Mesenchymal stem cell (in vitro differentiated cells and primary cell): ENCODE data around the gene PYROXD2.

Experiments
- DNase-seq: peaks from one replicate; pipeline ENCODE4 v3.0.0-alpha.2; 2013
- H2AFZ ChIP-seq: one replicate; pipeline ENCODE4 v1.6.1; 2013; ENCODE audit warnings: low read depth, mild to moderate bottlenecking, control low read depth, inconsistent platforms, low read length, moderate library complexity
- H2AK5ac ChIP-seq: 2 replicates; pipeline ENCODE4 v1.6.1; 2013; ENCODE audit warnings: low read length, moderate library complexity, mild to moderate bottlenecking, inconsistent platforms; ENCODE audit not compliant: severe bottlenecking
- H2BK120ac ChIP-seq: one replicate; pipeline ENCODE4 v1.6.1; 2013; ENCODE audit warnings: low read depth, mild to moderate bottlenecking, inconsistent platforms, low read length, moderate library complexity
- H2BK12ac ChIP-seq, 2 experiments: one replicate each; pipeline ENCODE4 v1.6.1; 2013; ENCODE audit warnings: inconsistent platforms in 2 of 2, low read length in 2 of 2, mild to moderate bottlenecking in 2 of 2, moderate library complexity in 2 of 2, control low read depth in 1 of 2
- H2BK15ac ChIP-seq: one replicate; pipeline ENCODE4 v1.6.1; 2013; ENCODE audit warnings: mild to moderate bottlenecking, low read depth, inconsistent platforms; ENCODE audit not compliant: poor library complexity, severe bottlenecking
- H2BK5ac ChIP-seq: 2 replicates; pipeline ENCODE4 v1.6.1; 2013; ENCODE audit warnings: low read depth, mild to moderate bottlenecking, low read length, control low read depth, inconsistent platforms; ENCODE audit not compliant: poor library complexity, severe bottlenecking
- H3K14ac ChIP-seq, 2 experiments: one replicate each; pipeline ENCODE4 v1.6.1; 2013; ENCODE audit warnings: inconsistent platforms in 2 of 2, low read length in 2 of 2, control low read depth in 1 of 2, mild to moderate bottlenecking in 1 of 2, moderate library complexity in 1 of 2
- H3K18ac ChIP-seq, 2 experiments: one replicate each; pipeline ENCODE4 v1.6.1; 2013; ENCODE audit warnings: inconsistent platforms in 2 of 2, low read length in 2 of 2, control low read depth in 1 of 2, low read depth in 1 of 2, mild to moderate bottlenecking in 1 of 2
- H3K23ac ChIP-seq, 2 experiments: one replicate each; pipeline ENCODE4 v1.6.1; 2013; ENCODE audit warnings: inconsistent platforms in 2 of 2, low read length in 2 of 2, mild to moderate bottlenecking in 2 of 2, moderate library complexity in 2 of 2, control low read depth in 1 of 2
- H3K27ac ChIP-seq: 2 replicates; pipeline ENCODE4 v1.5.1; 2013; ENCODE audit warnings: mild to moderate bottlenecking, moderate library complexity, low read length, control low read depth, inconsistent platforms; ENCODE audit not compliant: poor library complexity, severe bottlenecking
- H3K27me3 ChIP-seq, 2 experiments: 2 replicates each; pipeline versions ENCODE4 v1.6.1 to v1.7.0; 2013; ENCODE audit warnings: low read length in 2 of 2, mild to moderate bottlenecking in 2 of 2, moderate library complexity in 2 of 2, control low read depth in 1 of 2, inconsistent platforms in 1 of 2; ENCODE audit not compliant: control insufficient read depth in 1 of 2, insufficient read depth in 1 of 2
- H3K36me3 ChIP-seq, 2 experiments: 2 replicates each; pipeline versions ENCODE4 v1.6.1 to v1.7.0; 2013; ENCODE audit warnings: low read length in 2 of 2, control low read depth in 1 of 2, inconsistent platforms in 1 of 2, low read depth in 1 of 2, mild to moderate bottlenecking in 1 of 2; ENCODE audit not compliant: insufficient read depth in 2 of 2, control insufficient read depth in 1 of 2
- H3K4ac ChIP-seq, 2 experiments: one replicate each; pipeline ENCODE4 v1.6.1; 2013; ENCODE audit warnings: inconsistent platforms in 2 of 2, low read length in 2 of 2, mild to moderate bottlenecking in 2 of 2, moderate library complexity in 2 of 2, control low read depth in 1 of 2, low read depth in 1 of 2
- H3K4me1 ChIP-seq: 2 replicates; pipeline ENCODE4 v1.6.1; 2013; ENCODE audit warnings: low read depth, low read length, control low read depth; ENCODE audit not compliant: control insufficient read depth, insufficient read depth
- H3K4me2 ChIP-seq: 2 replicates; pipeline ENCODE4 v1.6.1; 2013; ENCODE audit warnings: low read length, mild to moderate bottlenecking, inconsistent platforms; ENCODE audit not compliant: poor library complexity, severe bottlenecking
- H3K4me3 ChIP-seq, 2 experiments: 2 replicates each; pipeline versions ENCODE4 v1.5.1 to v1.7.0; 2013; ENCODE audit warnings: low read length in 2 of 2, mild to moderate bottlenecking in 2 of 2, control low read depth in 1 of 2, low read depth in 1 of 2; ENCODE audit not compliant: insufficient read depth in 1 of 2
- H3K79me1 ChIP-seq: replicated peaks from 2 replicates; pipeline ENCODE4 v1.6.1; 2013; ENCODE audit warnings: mild to moderate bottlenecking, control low read depth, low read length, inconsistent platforms; ENCODE audit not compliant: poor library complexity, severe bottlenecking
- H3K9ac ChIP-seq: 2 replicates; pipeline ENCODE4 v1.7.0; 2013; ENCODE audit warnings: mild to moderate bottlenecking, low read length, moderate library complexity
- H3K9me3 ChIP-seq: 2 replicates; pipeline ENCODE4 v1.7.0; 2013; ENCODE audit warnings: mild to moderate bottlenecking, low read length; ENCODE audit not compliant: control insufficient read depth
- H4K8ac ChIP-seq: one replicate; pipeline ENCODE4 v1.6.1; 2013; ENCODE audit warnings: inconsistent platforms, mild to moderate bottlenecking, low read length, moderate library complexity
- H4K91ac ChIP-seq: one replicate; pipeline ENCODE4 v1.6.1; 2013; ENCODE audit warnings: mild to moderate bottlenecking, low read length, inconsistent platforms
- WGBS: methylation state at CpG from one replicate; pipeline ENCODE4 v1.1.7; 2013; ENCODE audit warnings: mixed read lengths; 5-methylcytosine and 5-hydroxymethylcytosine counted together

The PYROXD2 gene

DNA sequence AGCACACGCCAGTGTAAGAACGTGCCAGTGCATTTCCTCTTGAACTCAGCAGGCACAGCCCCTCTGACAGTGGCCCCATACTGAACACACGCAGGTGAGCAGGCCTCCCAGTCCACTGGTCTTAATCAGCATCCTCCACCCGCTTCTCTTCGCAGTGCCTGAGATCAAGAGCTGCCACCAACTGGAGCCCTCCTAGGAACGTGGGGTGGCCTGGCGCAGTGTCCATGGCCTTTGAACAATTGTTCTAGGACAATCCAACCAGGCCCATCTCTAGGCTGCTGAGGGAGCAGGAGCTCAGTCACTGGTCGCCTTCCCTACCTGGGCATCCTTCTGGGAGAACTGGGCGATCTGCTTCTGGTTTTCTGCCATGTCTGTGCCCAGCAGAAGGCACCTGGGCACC lies 15.2 kb downstream of the PYROXD2 start:
- no peaks in the 10 kb centered on the region for H3K9me3 ChIP-seq
- no peak overlapping the region for H2BK15ac ChIP-seq
- H3K36me3 ChIP-seq: peaks cover 26 to 36% of the 10 kb centered on the region in 2 experiments
- H2BK5ac ChIP-seq: no peak overlapping the region
- no peak overlapping the region for H2BK12ac ChIP-seq
- H3K4ac ChIP-seq: no peak overlapping the region
- no peaks in the 10 kb centered on the region for H3K27me3 ChIP-seq
- WGBS: 95% methylated on average over 9 of the region's 9 CpGs
- peaks cover 3% of the 10 kb centered on the region for H3K4me1 ChIP-seq
- no peak overlapping the region for H2BK120ac ChIP-seq
- no peak overlapping the region for H3K4me3 ChIP-seq
- H4K8ac ChIP-seq: no peak overlapping the region
- no peak overlapping the region for H3K9ac ChIP-seq
- no peak overlapping the region for H3K18ac ChIP-seq
- no peak for DNase-seq
- H3K79me1 ChIP-seq: peaks cover 2% of the 10 kb centered on the region
- H3K23ac ChIP-seq: no peak overlapping the region
- H2AFZ ChIP-seq: no peak overlapping the region
- no peak overlapping the region for H3K27ac ChIP-seq
- H3K14ac ChIP-seq: no peak overlapping the region
- no peak overlapping the region for H2AK5ac ChIP-seq
- H4K91ac ChIP-seq: no peak overlapping the region
- no peak overlapping the region for H3K4me2 ChIP-seq

DNA sequence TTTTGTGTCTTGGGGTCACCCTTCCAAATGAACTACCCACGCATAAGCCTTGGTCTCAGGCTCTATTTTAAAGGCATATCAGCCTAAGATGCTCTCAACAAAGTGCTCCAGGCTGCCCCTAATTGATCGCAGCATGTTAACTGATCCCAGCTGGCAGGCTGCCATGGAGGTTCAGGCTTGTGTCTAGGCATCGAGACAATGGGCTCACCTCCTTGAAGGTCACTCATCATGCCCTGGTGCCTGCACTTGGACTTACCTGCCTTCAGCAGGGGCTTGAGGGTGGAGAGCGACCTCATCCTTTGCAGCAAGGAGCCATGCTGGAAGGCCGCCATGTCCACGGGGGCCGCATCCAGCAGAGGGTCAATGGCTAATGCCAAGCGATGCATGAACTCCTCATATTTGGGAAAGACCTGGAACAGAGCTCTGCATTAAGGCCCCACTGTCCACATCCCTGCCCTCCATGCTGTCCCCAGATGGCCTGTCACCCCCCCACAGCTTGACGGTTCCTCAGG lies 17.8 kb downstream of the PYROXD2 start:
- no peak overlapping the region for H4K8ac ChIP-seq
- no peak overlapping the region for H2BK15ac ChIP-seq
- no peak overlapping the region for H3K27ac ChIP-seq
- H3K23ac ChIP-seq: no peak overlapping the region
- no peak overlapping the region for H2AK5ac ChIP-seq
- no peak overlapping the region for H3K9ac ChIP-seq
- WGBS: 99% methylated on average over 9 of the region's 9 CpGs
- no peak overlapping the region for H4K91ac ChIP-seq
- DNase-seq: no peak
- H3K14ac ChIP-seq: no peak overlapping the region
- no peak overlapping the region for H3K18ac ChIP-seq
- no peak overlapping the region for H2BK5ac ChIP-seq
- H3K4ac ChIP-seq: no peak overlapping the region
- peaks cover 3% of the 10 kb centered on the region for H3K4me1 ChIP-seq
- no peaks in the 10 kb centered on the region for H3K79me1 ChIP-seq
- H3K4me2 ChIP-seq: no peak overlapping the region
- no peaks in the 10 kb centered on the region for H3K9me3 ChIP-seq
- no peaks in the 10 kb centered on the region for H3K27me3 ChIP-seq
- H3K36me3 ChIP-seq: peaks cover 27 to 40% of the 10 kb centered on the region in 2 experiments
- no peak overlapping the region for H2BK12ac ChIP-seq
- H2AFZ ChIP-seq: no peak overlapping the region
- H2BK120ac ChIP-seq: no peak overlapping the region
- no peak overlapping the region for H3K4me3 ChIP-seq

DNA sequence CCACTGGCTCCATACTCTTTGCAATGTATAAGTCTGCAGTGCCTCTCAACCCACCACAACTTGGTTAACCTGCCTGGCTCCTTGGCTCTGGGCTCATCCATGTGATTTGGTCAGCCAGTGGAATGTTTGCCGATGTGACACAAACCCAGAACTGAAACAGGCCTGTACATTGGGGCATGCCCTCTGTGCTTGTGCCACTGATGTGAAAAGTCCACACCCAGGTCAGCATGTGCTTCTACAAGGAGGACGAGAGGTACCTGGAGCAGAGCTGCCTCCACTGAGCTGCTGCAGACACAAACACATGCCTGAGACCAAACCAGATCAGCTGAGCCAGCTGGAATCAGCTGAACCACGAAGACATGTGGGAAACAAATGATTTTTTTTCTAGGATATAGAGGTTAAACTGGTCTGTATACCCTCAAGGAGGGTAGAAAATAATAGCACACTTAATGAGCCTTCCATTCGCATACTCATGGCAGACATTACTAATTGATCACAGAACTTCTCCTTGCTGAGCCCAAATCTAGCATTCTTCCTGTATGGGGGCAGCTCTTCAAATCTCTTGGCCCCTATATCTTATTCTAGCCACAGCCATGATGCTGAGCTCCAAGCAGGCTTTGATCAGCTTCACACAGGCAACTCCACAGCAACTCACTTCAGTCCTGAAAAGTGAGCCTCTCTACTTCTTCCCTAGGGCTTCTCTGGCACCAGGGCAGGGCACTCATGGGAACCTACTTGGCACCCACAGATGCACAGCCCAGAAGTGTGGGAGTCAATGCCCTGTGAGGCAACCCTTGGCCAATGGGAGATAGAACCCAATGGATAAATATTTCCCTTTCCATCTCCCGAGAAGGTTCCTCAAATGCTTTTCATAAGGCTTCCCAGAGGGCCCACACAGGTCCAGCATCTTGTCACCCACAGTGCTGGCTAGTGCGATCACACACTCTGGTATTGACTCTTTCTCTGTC lies 18.6 kb downstream of the PYROXD2 start:
- Histone ChIP-seq H2BK120ac (no peak overlapping the region), H2BK12ac (no peak overlapping the region), H3K27me3 (no peaks in the 10 kb centered on the region), H3K9me3 (no peaks in the 10 kb centered on the region), H3K4me3 (no peak overlapping the region), H2AK5ac (no peak overlapping the region), H3K4me2 (no peak overlapping the region), H3K9ac (no peak overlapping the region), H3K23ac (no peak overlapping the region), H4K8ac (no peak overlapping the region), H2BK5ac (no peak overlapping the region), H4K91ac (no peak overlapping the region), H3K79me1 (no peaks in the 10 kb centered on the region), H3K27ac (no peak overlapping the region), H2BK15ac (no peak overlapping the region), H3K4me1 (peaks cover 3% of the 10 kb centered on the region), H3K14ac (no peak overlapping the region), H3K18ac (no peak overlapping the region), H3K36me3 (peaks cover 27 to 44% of the 10 kb centered on the region in 2 experiments), H2AFZ (no peak overlapping the region), H3K4ac (no peak overlapping the region)
- WGBS: 87% methylated on average over 6 of the region's 6 CpGs
- no peak for DNase-seq

DNA sequence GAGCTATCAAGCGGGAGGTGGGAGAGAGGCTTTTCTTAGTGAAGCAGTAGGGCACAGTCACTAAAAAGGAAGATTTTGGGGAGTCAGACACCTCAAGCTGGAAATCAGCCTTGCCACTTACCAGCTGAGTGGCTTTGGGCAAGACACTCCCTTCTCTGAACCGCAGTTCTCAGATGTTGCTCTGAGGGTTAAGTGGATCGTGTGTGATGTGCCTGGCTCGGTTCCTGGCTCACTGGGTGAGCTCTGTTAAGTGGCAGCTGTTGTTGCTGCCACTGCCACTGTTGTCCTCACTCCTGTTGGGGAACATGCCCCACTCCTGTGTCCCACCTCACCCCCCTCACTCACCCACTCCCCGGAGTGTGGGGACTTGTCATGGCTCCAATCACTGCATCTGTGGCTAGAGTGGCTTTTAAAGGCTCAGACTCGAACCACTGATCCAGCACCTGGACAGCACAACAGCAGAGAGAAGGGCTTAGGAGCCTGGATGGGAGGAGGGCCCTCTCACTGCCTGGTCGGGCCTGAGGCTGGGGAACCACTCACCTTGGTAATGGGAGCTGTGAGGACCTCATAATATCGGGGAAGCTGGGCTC lies 20.0 kb downstream of the PYROXD2 start:
- WGBS: 88% methylated on average over 8 of the region's 8 CpGs
- H4K8ac ChIP-seq: no peak overlapping the region

More for the DNA sequence above, 20.0 kb downstream of the PYROXD2 start:
- no peak overlapping the region for H3K23ac ChIP-seq
- no peak overlapping the region for H4K91ac ChIP-seq
- H3K14ac ChIP-seq: no peak overlapping the region
- no peak overlapping the region for H2BK120ac ChIP-seq
- H2AK5ac ChIP-seq: no peak overlapping the region
- H2BK5ac ChIP-seq: no peak overlapping the region
- H3K18ac ChIP-seq: no peak overlapping the region
- H2BK12ac ChIP-seq: no peak overlapping the region
- no peak overlapping the region for H3K4me3 ChIP-seq
- no peaks in the 10 kb centered on the region for H3K9me3 ChIP-seq
- H3K27me3 ChIP-seq: no peaks in the 10 kb centered on the region
- H3K4ac ChIP-seq: no peak overlapping the region
- H3K36me3 ChIP-seq: peaks cover 27 to 44% of the 10 kb centered on the region in 2 experiments
- H2AFZ ChIP-seq: no peak overlapping the region
- H3K79me1 ChIP-seq: no peaks in the 10 kb centered on the region
- no peak overlapping the region for H3K4me2 ChIP-seq
- DNase-seq: no peak
- H3K27ac ChIP-seq: no peak overlapping the region
- H3K9ac ChIP-seq: peak overlapping the region; percentile 46
- peaks cover 3% of the 10 kb centered on the region for H3K4me1 ChIP-seq
- H2BK15ac ChIP-seq: no peak overlapping the region
